ENCODE measurements around the gene RB1. TPM values are rescaled to one million over a fixed set of nuclear protein-coding genes. Genes with fewer than 3 reads are reported as not detected.

Gene RB1
- total and polyA plus RNA-seq, 2 donors (not counting 3 experiments of a cell fraction or from before 2014, with no cell fraction given) = 8.0 to 41.2 TPM

- H3K36me3 ChIP-seq (ENCODE audit: control insufficient read depth in 2 of 2, extremely low read depth in 1 of 2, insufficient read depth in 2 of 2, low read length in 2 of 2) = peaks cover 6 to 15% of the 10 kb centered on the region in 2 experiments
- dilution Hi-C loops (cut with MboI; ENCODE audit: extremely low pct_ligation_motif_present, low sequenced_read_pairs) (no loop called here), intact Hi-C loops (cut with micrococcal nuclease) (no loop called here)
- no peak overlapping the region for H3K9ac ChIP-seq (replicated peaks; ENCODE audit: extremely low read depth, insufficient read depth, low read length)
- H3K79me2 ChIP-seq (ENCODE audit: control insufficient read depth, insufficient read depth, low read length) = no peaks in the 10 kb centered on the region
- H3K4me1 ChIP-seq (ENCODE audit: control insufficient read depth, extremely low read depth, insufficient read depth, low read length) = no peaks in the 10 kb centered on the region
- H3K4me3 ChIP-seq (replicated peaks in 1 of 3; ENCODE audit: insufficient read depth in 1 of 3, low read depth in 1 of 3, low read length in 3 of 3) = no peak overlapping the region
- no peaks in the 10 kb centered on the region for H3K9me3 ChIP-seq (replicated peaks; ENCODE audit: control insufficient read depth, insufficient read depth, low read length)
- FAIRE-seq (no peak), DNase-seq (ENCODE audit: low read depth, low spot score) (no peak)
- H3K4me2 ChIP-seq (ENCODE audit: insufficient read depth, low read length) = no peak overlapping the region
- no TSS peak for BruUV-seq (replicated peaks)
- no peak overlapping the region for H3K27ac ChIP-seq (ENCODE audit: insufficient read depth, low read depth, low read length)
- H3K27me3 ChIP-seq (ENCODE audit: control insufficient read depth in 2 of 2, insufficient read depth in 2 of 2, low read length in 2 of 2) = no peaks in the 10 kb centered on the region
- H2AFZ ChIP-seq (ENCODE audit: low read depth, low read length) = no peak overlapping the region
- no peaks in the 10 kb centered on the region for H3K9me1 ChIP-seq (replicated peaks; ENCODE audit: control insufficient read depth, extremely low read depth, insufficient read depth, low read length)
- H4K20me1 ChIP-seq (replicated peaks; ENCODE audit: control insufficient read depth, extremely low read depth, insufficient read depth, low read length) = no peaks in the 10 kb centered on the region
- ChIA-PET CTCF (interaction anchor here (0.6 to 1.7 kb wide), 2 partner anchors 315 to 317 kb away, joined by 4 to 7 read pairs; no protein-coding TSS in a partner anchor), POLR2A (no interaction called here)
- TF ChIP-seq JUN (IDR thresholded peaks at IDR 0.05; ENCODE audit: borderline replicate concordance, insufficient read depth, insufficient read length, low read depth) (no peak), FOS (IDR thresholded peaks at IDR 0.05; ENCODE audit: borderline replicate concordance, insufficient read depth, low read length) (no peak), EZH2 (IDR thresholded peaks at IDR 0.05; ENCODE audit: borderline replicate concordance, low read depth, low read length, severe bottlenecking) (no peak), MYC (IDR thresholded peaks at IDR 0.05; ENCODE audit: low read depth, low read length) (no peak), POLR2AphosphoS5 (IDR thresholded peaks at IDR 0.05; ENCODE audit: insufficient read depth, low read depth, low read length) (no peak), POLR2A (IDR thresholded peaks at IDR 0.05; ENCODE audit: low read depth, low read length) (no peak), GATA2 (IDR thresholded peaks at IDR 0.05; ENCODE audit: insufficient read depth, insufficient read length, low read depth, low read length) (no peak)
- TF ChIP-seq, protein P1, sequence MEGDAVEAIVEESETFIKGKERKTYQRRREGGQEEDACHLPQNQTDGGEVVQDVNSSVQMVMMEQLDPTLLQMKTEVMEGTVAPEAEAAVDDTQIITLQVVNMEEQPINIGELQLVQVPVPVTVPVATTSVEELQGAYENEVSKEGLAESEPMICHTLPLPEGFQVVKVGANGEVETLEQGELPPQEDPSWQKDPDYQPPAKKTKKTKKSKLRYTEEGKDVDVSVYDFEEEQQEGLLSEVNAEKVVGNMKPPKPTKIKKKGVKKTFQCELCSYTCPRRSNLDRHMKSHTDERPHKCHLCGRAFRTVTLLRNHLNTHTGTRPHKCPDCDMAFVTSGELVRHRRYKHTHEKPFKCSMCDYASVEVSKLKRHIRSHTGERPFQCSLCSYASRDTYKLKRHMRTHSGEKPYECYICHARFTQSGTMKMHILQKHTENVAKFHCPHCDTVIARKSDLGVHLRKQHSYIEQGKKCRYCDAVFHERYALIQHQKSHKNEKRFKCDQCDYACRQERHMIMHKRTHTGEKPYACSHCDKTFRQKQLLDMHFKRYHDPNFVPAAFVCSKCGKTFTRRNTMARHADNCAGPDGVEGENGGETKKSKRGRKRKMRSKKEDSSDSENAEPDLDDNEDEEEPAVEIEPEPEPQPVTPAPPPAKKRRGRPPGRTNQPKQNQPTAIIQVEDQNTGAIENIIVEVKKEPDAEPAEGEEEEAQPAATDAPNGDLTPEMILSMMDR (IDR thresholded peaks at IDR 0.05; ENCODE audit: extremely low read depth in 1 of 2, insufficient read depth in 1 of 2, low read depth in 1 of 2, low read length in 2 of 2) = no peak
- TF ChIP-seq, protein P2, sequence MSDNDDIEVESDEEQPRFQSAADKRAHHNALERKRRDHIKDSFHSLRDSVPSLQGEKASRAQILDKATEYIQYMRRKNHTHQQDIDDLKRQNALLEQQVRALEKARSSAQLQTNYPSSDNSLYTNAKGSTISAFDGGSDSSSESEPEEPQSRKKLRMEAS (IDR thresholded peaks at IDR 0.05; ENCODE audit: insufficient read depth, insufficient read length) = no peak
Observed at GRCh38 chr13:48263196-48263595, 40.4 kb upstream of the RB1 start.

Data from endothelial cell of umbilical vein (primary cell).